OCI-M2 (cell line): ENCODE results near the gene TRIM24.

Source experiments
- DNase-seq: peaks from one replicate; lab custom pipeline; 2025; ENCODE audit not compliant: unreplicated experiment; lab: John Stamatoyannopoulos, UW

TRIM24 gene

GRCh38 chr7:138568655-138569054, 108.6 kb downstream of the TRIM24 start:
- no peak for DNase-seq

GRCh38 chr7:138569418-138569817, 109.4 kb downstream of the TRIM24 start:
- no peak for DNase-seq

GRCh38 chr7:138570715-138571114, 110.7 kb downstream of the TRIM24 start:
- DNase-seq: no peak

GRCh38 chr7:138573741-138574140, 113.7 kb downstream of the TRIM24 start:
- no peak for DNase-seq

- DNase-seq: no peak
These were observed 115.9 kb downstream of the TRIM24 start for GRCh38 chr7:138575897-138576428.

GRCh38 chr7:138579136-138579535, 119.1 kb downstream of the TRIM24 start:
- no peak for DNase-seq

GRCh38 chr7:138579671-138580070, 119.6 kb downstream of the TRIM24 start:
- DNase-seq: no peak

- no peak for DNase-seq
These were observed 121.0 kb downstream of the TRIM24 start for GRCh38 chr7:138581065-138581464.

- no peak for DNase-seq
These were observed 124.2 kb downstream of the TRIM24 start for GRCh38 chr7:138584283-138584682.

GRCh38 chr7:138584696-138585095, 124.6 kb downstream of the TRIM24 start:
- no peak for DNase-seq

- DNase-seq: no peak
These were observed 125.4 kb downstream of the TRIM24 start for GRCh38 chr7:138585283-138585993.

GRCh38 chr7:138587485-138587884, 127.4 kb downstream of the TRIM24 start:
- DNase-seq: no peak

GRCh38 chr7:138588986-138589385, 128.9 kb downstream of the TRIM24 start:
- no peak for DNase-seq

GRCh38 chr7:138590154-138590553, 130.1 kb downstream of the TRIM24 start:
- no peak for DNase-seq

- no peak for DNase-seq
These were observed 135.4 kb downstream of the TRIM24 start for GRCh38 chr7:138595454-138595853.

GRCh38 chr7:138602451-138602850, 142.4 kb downstream of the TRIM24 start:
- no peak for DNase-seq

GRCh38 chr7:138603549-138604318, 143.7 kb downstream of the TRIM24 start:
- DNase-seq: no peak

- no peak for DNase-seq
These were observed 146.2 kb downstream of the TRIM24 start for GRCh38 chr7:138606236-138606635.

GRCh38 chr7:138607216-138608126, 147.4 kb downstream of the TRIM24 start:
- DNase-seq: no peak

GRCh38 chr7:138608275-138608674, 148.2 kb downstream of the TRIM24 start:
- DNase-seq: no peak

GRCh38 chr7:138610671-138611170, 150.7 kb downstream of the TRIM24 start:
- no peak for DNase-seq
